GM18505 (cell line): ENCODE measurements around the gene ZACN.

Source experiments
- ATAC-seq: cut with Tn5 transposase; IDR thresholded peaks from one replicate; pipeline ENCODE4 v1.9.1; 2021; ENCODE audit not compliant: unreplicated experiment
- POLR2A ChIP-seq: IDR thresholded peaks from 4 replicates; pipeline ENCODE4 v1.6.1; 2011; ENCODE audit warnings: borderline replicate concordance; ENCODE audit not compliant: insufficient read depth, insufficient read length; ENCODE audit errors: extremely low read depth

ZACN gene

GRCh38 chr17:76115138-76115754, 36.3 kb downstream of the ZACN start:
- ATAC-seq = no peak
- TF ChIP-seq POLR2A = no peak

- no peak for TF ChIP-seq POLR2A
- no peak for ATAC-seq
Measured at GRCh38 chr17:76119409-76120371, 40.7 kb downstream of the ZACN start.

GRCh38 chr17:76120658-76121008, 41.7 kb downstream of the ZACN start:
- no peak for ATAC-seq
- TF ChIP-seq POLR2A = no peak

GRCh38 chr17:76121932-76122430, 43.0 kb downstream of the ZACN start:
- no peak for ATAC-seq
- no peak for TF ChIP-seq POLR2A

GRCh38 chr17:76122431-76123190, 43.6 kb downstream of the ZACN start:
- TF ChIP-seq POLR2A = no peak
- no peak for ATAC-seq

- no peak for ATAC-seq
- TF ChIP-seq POLR2A = no peak
Measured at GRCh38 chr17:76123191-76123499, 44.2 kb downstream of the ZACN start.

- ATAC-seq = no peak
- no peak for TF ChIP-seq POLR2A
Measured at GRCh38 chr17:76123749-76124581, 45.0 kb downstream of the ZACN start.

GRCh38 chr17:76124582-76125390, 45.8 kb downstream of the ZACN start:
- no peak for TF ChIP-seq POLR2A

GRCh38 chr17:76125391-76125675, 46.4 kb downstream of the ZACN start:
- ATAC-seq = no peak
- TF ChIP-seq POLR2A = no peak

More at GRCh38 chr17:76124582-76125390, 45.8 kb downstream of the ZACN start:
- ATAC-seq = no peak

GRCh38 chr17:76125922-76126321, 46.9 kb downstream of the ZACN start:
- ATAC-seq = no peak
- TF ChIP-seq POLR2A = no peak

GRCh38 chr17:76130473-76130872, 51.5 kb downstream of the ZACN start:
- no peak for TF ChIP-seq POLR2A
- no peak for ATAC-seq

GRCh38 chr17:76131051-76131691, 52.2 kb downstream of the ZACN start:
- TF ChIP-seq POLR2A = no peak

More at GRCh38 chr17:76131051-76131691, 52.2 kb downstream of the ZACN start:
- ATAC-seq = no peak
